Measurements from ENCODE around the gene CELF4. TPM values are rescaled to one million over a fixed set of nuclear protein-coding genes. Genes with fewer than 3 reads are reported as not detected.

The CELF4 gene
- total and polyA plus RNA-seq, 12 donors, result 0.42 to 16.9 (median 3.9) TPM; not detected in 1

GRCh38 chr18:37321582-37322491 lies 243.8 kb downstream of the CELF4 start:
- Histone ChIP-seq H3K4me3 (no peak overlapping the region), H3K27ac (no peak overlapping the region), H3K4me1 (replicated peaks in 1 of 2) (no peaks in the 10 kb centered on the region), H3K36me3 (replicated peaks in 1 of 2) (no peaks in the 10 kb centered on the region), H3K9me3 (replicated peaks in 1 of 3) (no peaks in the 10 kb centered on the region), H3K27me3 (no peaks in the 10 kb centered on the region)
- TF ChIP-seq CTCF (IDR thresholded peaks at IDR 0.05), result no peak
- TF ChIP-seq POLR2A (IDR thresholded peaks at IDR 0.05), result no peak
- no peak for DNase-seq
- WGBS, 4 donors, result 58 to 74% (median 70%) methylated on average over 22 to 29 of the region's 29 CpGs
- intact Hi-C loops (cut with DNase I), result no loop called here

- TF ChIP-seq POLR2A (IDR thresholded peaks at IDR 0.05) (no peak), CTCF (IDR thresholded peaks at IDR 0.05) (no peak)
- 81 to 86% (median 83%) methylated on average over 8 to 10 of the region's 10 CpGs for WGBS, 4 donors
- no peak overlapping the region for H3K4me3 ChIP-seq
Measured at GRCh38 chr18:37320317-37320716, 245.3 kb downstream of the CELF4 start.

GRCh38 chr18:37318360-37319355 lies 246.9 kb downstream of the CELF4 start:
- H3K4me3 ChIP-seq, result no peak overlapping the region
- H3K9me3 ChIP-seq (replicated peaks in 1 of 3), result no peaks in the 10 kb centered on the region
- no peak for DNase-seq
- 82 to 88% (median 88%) methylated on average over 4 to 16 of the region's 16 CpGs for WGBS, 4 donors
- H3K27ac ChIP-seq, result no peak overlapping the region
- H3K4me1 ChIP-seq (replicated peaks in 1 of 2), result no peaks in the 10 kb centered on the region
- intact Hi-C loops (cut with DNase I), result no loop called here
- no peaks in the 10 kb centered on the region for H3K27me3 ChIP-seq
- TF ChIP-seq POLR2A (IDR thresholded peaks at IDR 0.05) (no peak), CTCF (IDR thresholded peaks at IDR 0.05) (no peak)
- no peaks in the 10 kb centered on the region for H3K36me3 ChIP-seq (replicated peaks in 1 of 2)

More at GRCh38 chr18:37320317-37320716, 245.3 kb downstream of the CELF4 start:
- intact Hi-C loops (cut with DNase I), result no loop called here
- H3K9me3 ChIP-seq (replicated peaks in 1 of 3), result no peaks in the 10 kb centered on the region
- H3K27me3 ChIP-seq, result no peaks in the 10 kb centered on the region
- H3K36me3 ChIP-seq (replicated peaks in 1 of 2), result no peaks in the 10 kb centered on the region
- no peak overlapping the region for H3K27ac ChIP-seq
- no peaks in the 10 kb centered on the region for H3K4me1 ChIP-seq (replicated peaks in 1 of 2)
- no peak for DNase-seq

- H3K36me3 ChIP-seq (replicated peaks in 1 of 2), result no peaks in the 10 kb centered on the region
- no peaks in the 10 kb centered on the region for H3K4me1 ChIP-seq (replicated peaks in 1 of 2)
- WGBS, 4 donors, result 62 to 87% (median 83%) methylated on average over 2 of the region's 2 CpGs
- H3K27ac ChIP-seq, result no peak overlapping the region
- DNase-seq, result no peak
- H3K4me3 ChIP-seq, result no peak overlapping the region
- intact Hi-C loops (cut with DNase I), result no loop called here
- no peaks in the 10 kb centered on the region for H3K27me3 ChIP-seq
- TF ChIP-seq CTCF (IDR thresholded peaks at IDR 0.05), result no peak
- no peak for TF ChIP-seq POLR2A (IDR thresholded peaks at IDR 0.05)
- H3K9me3 ChIP-seq (replicated peaks in 1 of 3), result no peaks in the 10 kb centered on the region
Measured at GRCh38 chr18:37317486-37317885, 248.1 kb downstream of the CELF4 start.
